ENCODE data around the gene SORBS1.

- no peak for TF ChIP-seq NR2F6 (IDR thresholded peaks at IDR 0.05)
- no peak for TF ChIP-seq NR2F6 (CRISPR knock-in tag; IDR thresholded peaks at IDR 0.05)
- no peak for TF ChIP-seq ZBTB7A (CRISPR knock-in tag; IDR thresholded peaks at IDR 0.05)
- TF ChIP-seq GFI1 (CRISPR knock-in tag; IDR thresholded peaks at IDR 0.05; ENCODE audit: borderline replicate concordance) = no peak
- TF ChIP-seq, protein P1, sequence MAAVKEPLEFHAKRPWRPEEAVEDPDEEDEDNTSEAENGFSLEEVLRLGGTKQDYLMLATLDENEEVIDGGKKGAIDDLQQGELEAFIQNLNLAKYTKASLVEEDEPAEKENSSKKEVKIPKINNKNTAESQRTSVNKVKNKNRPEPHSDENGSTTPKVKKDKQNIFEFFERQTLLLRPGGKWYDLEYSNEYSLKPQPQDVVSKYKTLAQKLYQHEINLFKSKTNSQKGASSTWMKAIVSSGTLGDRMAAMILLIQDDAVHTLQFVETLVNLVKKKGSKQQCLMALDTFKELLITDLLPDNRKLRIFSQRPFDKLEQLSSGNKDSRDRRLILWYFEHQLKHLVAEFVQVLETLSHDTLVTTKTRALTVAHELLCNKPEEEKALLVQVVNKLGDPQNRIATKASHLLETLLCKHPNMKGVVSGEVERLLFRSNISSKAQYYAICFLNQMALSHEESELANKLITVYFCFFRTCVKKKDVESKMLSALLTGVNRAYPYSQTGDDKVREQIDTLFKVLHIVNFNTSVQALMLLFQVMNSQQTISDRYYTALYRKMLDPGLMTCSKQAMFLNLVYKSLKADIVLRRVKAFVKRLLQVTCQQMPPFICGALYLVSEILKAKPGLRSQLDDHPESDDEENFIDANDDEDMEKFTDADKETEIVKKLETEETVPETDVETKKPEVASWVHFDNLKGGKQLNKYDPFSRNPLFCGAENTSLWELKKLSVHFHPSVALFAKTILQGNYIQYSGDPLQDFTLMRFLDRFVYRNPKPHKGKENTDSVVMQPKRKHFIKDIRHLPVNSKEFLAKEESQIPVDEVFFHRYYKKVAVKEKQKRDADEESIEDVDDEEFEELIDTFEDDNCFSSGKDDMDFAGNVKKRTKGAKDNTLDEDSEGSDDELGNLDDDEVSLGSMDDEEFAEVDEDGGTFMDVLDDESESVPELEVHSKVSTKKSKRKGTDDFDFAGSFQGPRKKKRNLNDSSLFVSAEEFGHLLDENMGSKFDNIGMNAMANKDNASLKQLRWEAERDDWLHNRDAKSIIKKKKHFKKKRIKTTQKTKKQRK (IDR thresholded peaks at IDR 0.05; ENCODE audit: low read length) = no peak
- TF ChIP-seq CBX5 (CRISPR knock-in tag; IDR thresholded peaks at IDR 0.05; ENCODE audit: borderline replicate concordance) = no peak
- no peak for TF ChIP-seq JUND (CRISPR knock-in tag; IDR thresholded peaks at IDR 0.05)
- TF ChIP-seq, protein P2, sequence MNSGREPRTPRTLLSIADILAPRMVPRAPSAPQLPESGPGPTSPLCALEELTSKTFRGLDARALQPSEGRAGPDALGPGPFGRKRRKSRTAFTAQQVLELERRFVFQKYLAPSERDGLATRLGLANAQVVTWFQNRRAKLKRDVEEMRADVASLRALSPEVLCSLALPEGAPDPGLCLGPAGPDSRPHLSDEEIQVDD (CRISPR knock-in tag; IDR thresholded peaks at IDR 0.05; ENCODE audit: borderline replicate concordance) = no peak
- TF ChIP-seq, protein P3, sequence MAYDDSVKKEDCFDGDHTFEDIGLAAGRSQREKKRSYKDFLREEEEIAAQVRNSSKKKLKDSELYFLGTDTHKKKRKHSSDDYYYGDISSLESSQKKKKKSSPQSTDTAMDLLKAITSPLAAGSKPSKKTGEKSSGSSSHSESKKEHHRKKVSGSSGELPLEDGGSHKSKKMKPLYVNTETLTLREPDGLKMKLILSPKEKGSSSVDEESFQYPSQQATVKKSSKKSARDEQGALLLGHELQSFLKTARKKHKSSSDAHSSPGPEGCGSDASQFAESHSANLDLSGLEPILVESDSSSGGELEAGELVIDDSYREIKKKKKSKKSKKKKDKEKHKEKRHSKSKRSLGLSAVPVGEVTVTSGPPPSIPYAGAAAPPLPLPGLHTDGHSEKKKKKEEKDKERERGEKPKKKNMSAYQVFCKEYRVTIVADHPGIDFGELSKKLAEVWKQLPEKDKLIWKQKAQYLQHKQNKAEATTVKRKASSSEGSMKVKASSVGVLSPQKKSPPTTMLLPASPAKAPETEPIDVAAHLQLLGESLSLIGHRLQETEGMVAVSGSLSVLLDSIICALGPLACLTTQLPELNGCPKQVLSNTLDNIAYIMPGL (CRISPR knock-in tag; IDR thresholded peaks at IDR 0.05; ENCODE audit: borderline replicate concordance in 1 of 2, low read depth in 1 of 2) = no peak
These were observed 61.1 kb downstream of the SORBS1 start for GRCh38 chr10:95500097-95500496.
